ENCODE results near the gene TRAF5.
"Not testable (repeated sequence)": the region's sequence is repeated elsewhere in the genome, so short reads cannot be mapped to it uniquely, and the experiment has no call there.

The TRAF5 gene

DNA sequence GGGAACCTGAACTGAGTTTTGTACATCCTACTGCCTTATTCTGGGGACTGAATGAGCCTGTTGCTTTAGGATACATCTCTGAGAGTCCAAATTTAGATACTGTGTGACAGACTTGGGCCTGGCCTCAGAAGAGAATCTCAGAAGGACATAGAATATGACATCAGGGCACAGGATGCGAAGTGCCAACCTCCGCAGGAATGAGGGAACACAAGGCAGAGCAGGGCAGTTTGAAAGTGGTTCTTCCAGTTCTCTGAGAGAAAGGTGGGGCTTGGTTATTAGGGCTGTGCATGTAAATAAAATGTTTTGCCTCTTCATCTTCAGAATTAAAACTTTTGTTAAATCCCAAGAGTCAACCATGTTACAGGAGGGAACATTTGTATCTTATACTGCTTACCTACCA is 23.1 kb downstream of the TRAF5 start:
- Mint-ChIP-seq H3K4me1 (peaks cover 69% of the 10 kb centered on the region), H3K9me3 (peaks cover 7% of the 10 kb centered on the region), H3K4me3 (no peak overlapping the region), H3K27ac (peak overlapping the region; percentile 60), H3K36me3 (peaks cover 31% of the 10 kb centered on the region)
- DNase-seq (ENCODE audit: low spot score in 2 of 2) (no peak), ATAC-seq (no peak)

DNA sequence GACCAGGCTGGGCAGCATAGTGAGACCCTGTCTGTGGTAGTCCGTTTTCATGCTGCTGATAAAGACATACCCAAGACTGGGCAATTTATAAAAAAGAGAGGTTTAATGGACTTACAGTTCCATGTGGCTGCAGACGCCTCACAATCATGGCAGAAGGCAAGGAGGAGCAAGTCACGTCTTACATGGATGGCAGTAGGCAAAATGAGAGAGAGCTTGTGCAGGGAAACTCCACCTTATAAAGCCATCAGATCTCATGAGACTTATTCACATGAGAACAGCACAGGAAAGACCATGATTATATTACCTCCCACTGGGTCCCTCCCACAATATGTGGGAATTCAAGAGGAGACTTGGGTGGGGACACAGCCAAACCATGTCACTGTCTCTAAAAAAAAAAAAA is 25.4 kb downstream of the TRAF5 start:
- peak overlapping the region; percentile 88 for H3K27ac Mint-ChIP-seq
- DNase-seq (ENCODE audit: low spot score in 2 of 2); ATAC-seq; H3K9me3 Mint-ChIP-seq: not testable (repeated sequence)
- peak overlapping the region; percentile 62 for H3K4me3 Mint-ChIP-seq
- peaks cover 70% of the 10 kb centered on the region for H3K4me1 Mint-ChIP-seq
- peaks cover 46% of the 10 kb centered on the region for H3K36me3 Mint-ChIP-seq

DNA sequence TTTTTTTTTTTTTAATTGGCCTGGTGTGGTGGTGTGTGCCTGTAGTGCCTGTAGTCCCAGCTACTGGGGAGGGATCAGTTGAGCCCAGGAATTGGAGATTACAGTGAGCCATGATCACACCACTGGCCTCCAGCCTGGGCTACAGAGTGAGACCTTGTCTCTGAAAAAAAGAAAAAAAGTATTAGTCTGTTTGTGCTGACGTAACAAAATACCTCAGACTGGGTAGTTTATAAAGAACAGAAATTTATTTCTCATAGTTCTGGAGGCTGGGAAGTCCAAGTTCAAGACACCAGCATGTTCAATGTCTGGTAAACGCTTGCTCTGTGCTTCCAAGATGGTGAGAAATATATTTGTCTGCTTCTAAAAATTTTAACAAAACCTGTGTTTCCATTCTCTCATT is 25.8 kb downstream of the TRAF5 start:
- peak overlapping the region; percentile 62 for H3K4me3 Mint-ChIP-seq
- no peak for DNase-seq (ENCODE audit: low spot score in 2 of 2)
- no peak for ATAC-seq
- peak overlapping the region; percentile 93 for H3K27ac Mint-ChIP-seq
- peaks cover 46% of the 10 kb centered on the region for H3K36me3 Mint-ChIP-seq
- H3K4me1 Mint-ChIP-seq = peaks cover 74% of the 10 kb centered on the region
- H3K9me3 Mint-ChIP-seq = peaks cover 7% of the 10 kb centered on the region

DNA sequence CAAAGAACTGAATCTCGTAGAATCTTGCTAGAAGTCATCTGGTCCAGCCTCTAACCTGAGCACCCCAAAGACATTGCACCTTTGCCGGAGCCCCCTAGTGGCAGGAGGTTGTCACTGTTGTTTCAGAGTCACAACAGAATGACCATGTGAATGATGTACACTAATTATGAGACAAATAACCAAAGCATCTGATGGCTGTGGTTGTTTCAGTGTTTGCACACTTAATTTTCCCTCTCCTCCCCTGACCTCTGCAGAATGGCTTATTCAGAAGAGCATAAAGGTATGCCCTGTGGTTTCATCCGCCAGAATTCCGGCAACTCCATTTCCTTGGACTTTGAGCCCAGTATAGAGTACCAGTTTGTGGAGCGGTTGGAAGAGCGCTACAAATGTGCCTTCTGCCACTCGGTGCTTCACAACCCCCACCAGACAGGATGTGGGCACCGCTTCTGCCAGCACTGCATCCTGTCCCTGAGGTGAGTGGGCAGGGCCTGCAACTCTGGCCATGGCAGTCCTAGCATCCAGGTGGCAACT is 26.4 kb downstream of the TRAF5 start:
- Mint-ChIP-seq H3K9me3 (peaks cover 7% of the 10 kb centered on the region), H3K4me3 (peak overlapping the region; percentile 62), H3K27ac (peak overlapping the region; percentile 93), H3K4me1 (peaks cover 75% of the 10 kb centered on the region), H3K36me3 (peaks cover 50% of the 10 kb centered on the region)
- ATAC-seq = peak; percentile 87
- peak; percentile 45 to 71 for DNase-seq (ENCODE audit: low spot score in 2 of 2)

DNA sequence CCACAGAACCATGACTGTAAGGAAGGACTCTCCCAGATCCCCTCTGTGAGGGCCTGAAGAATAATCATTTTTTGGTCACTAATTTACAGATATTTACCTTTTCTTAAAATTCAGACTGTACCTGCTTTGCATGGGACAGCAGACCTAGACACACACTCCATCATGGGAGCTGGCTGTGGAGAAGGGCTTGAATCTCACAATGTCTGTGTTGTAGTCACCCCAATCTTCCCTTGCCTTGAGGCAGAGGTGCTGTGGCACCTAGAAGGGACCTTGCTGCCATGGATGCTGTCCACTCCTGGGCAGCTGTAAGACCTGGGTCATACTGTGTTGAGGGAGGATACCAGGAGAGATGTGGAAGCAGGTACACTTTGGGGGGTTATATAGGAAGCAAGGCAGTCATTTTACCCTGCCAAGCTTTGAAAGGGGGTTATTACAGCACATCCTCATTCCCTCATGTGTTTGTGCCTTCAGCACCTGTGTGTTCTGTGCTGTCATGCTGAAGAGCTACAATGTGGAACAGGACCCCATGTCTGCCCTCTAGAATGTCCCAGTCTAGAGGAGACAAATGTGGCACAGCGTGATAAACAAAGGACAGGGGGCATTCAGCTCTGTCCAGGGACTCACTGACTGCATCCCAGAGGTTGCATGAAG is 27.1 kb downstream of the TRAF5 start:
- peaks cover 75% of the 10 kb centered on the region for H3K4me1 Mint-ChIP-seq
- DNase-seq (ENCODE audit: low spot score in 2 of 2) = no peak
- no peak for ATAC-seq

DNA sequence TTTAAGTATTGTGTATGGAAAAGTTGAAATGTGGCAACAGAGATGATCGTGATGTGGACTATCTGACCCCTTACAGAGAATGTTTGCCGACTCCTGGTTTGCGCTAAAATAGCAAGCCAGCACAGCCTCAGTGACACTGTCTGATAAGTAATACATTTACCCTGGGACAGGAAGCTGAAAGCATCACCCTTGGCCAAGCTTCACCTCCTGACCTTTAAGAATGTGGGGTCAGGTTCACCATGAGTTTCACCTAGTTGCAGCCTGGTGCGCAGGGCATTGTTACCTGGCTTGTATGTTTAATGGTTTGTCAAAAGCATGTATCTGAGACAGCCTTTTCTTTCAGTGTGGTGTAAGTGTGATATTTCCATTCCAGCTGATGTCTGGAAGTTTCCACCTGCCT is 29.2 kb downstream of the TRAF5 start:
- H3K4me3 Mint-ChIP-seq = no peak overlapping the region
- peaks cover 7% of the 10 kb centered on the region for H3K9me3 Mint-ChIP-seq
- peaks cover 72% of the 10 kb centered on the region for H3K36me3 Mint-ChIP-seq
- peak overlapping the region; percentile 30 for H3K27ac Mint-ChIP-seq
- DNase-seq (ENCODE audit: low spot score in 2 of 2) (no peak), ATAC-seq (peak; percentile 68)
- H3K4me1 Mint-ChIP-seq = peaks cover 69% of the 10 kb centered on the region

More for the DNA sequence above, 27.1 kb downstream of the TRAF5 start:
- Mint-ChIP-seq H3K4me3 (peak overlapping the region; percentile 62), H3K36me3 (peaks cover 56% of the 10 kb centered on the region), H3K27ac (peak overlapping the region; percentile 93), H3K9me3 (peaks cover 7% of the 10 kb centered on the region)

DNA sequence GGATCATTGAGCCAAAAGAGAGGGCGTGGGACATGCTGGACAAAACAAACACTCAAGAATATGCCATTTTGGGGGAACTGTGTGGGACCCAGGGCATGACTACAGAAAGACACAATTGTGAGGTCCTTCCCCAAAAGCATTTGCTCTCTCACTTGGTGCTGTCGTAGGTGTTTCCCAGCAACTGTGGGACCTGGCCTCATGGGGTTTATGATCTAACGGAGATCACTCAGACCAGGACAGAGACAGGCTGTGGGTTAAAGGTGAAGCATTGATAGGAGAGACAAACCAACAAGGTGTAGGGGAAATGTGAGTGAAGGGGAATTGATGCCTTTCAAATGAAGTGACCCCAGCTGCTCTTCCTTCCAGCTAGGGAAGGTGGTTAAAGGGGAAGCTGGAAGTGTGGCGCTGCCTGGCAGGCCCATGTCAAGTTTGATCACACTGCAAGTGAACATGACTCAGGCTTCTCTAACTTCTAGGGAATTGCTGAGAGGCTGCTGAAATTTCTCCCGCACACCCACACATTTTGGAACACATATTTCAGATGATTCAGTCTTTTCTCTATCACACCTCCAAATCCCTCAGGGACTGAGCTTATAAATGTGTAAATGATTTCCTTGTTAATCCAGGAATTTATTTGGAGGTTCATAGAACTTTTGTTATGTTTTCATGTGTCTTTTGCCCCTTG is 30.2 kb downstream of the TRAF5 start:
- Mint-ChIP-seq H3K4me1 (peaks cover 61% of the 10 kb centered on the region), H3K9me3 (peaks cover 2% of the 10 kb centered on the region), H3K36me3 (peaks cover 82% of the 10 kb centered on the region), H3K27ac (peak overlapping the region; percentile 40), H3K4me3 (no peak overlapping the region)
- ATAC-seq (no peak), DNase-seq (ENCODE audit: low spot score in 2 of 2) (no peak)

DNA sequence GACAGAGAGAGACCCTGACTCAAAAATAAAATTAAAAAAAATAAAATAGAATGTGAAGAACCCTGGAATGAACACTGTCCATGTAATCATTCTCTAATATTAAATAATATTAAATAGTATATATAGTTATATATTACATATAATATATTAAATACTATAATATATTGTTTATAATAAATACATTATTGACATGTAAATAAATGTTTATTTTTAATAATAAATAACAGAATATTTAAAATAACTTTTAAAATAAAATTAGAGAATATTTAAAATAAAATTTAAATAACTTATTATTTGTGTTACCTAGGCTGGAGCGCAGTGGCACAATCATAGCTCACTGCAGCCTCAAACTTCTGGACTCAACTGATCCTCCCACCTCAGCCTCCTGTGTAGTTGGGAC is 32.1 kb downstream of the TRAF5 start:
- Mint-ChIP-seq H3K9me3 (no peaks in the 10 kb centered on the region), H3K4me3 (no peak overlapping the region), H3K4me1 (peaks cover 47% of the 10 kb centered on the region), H3K36me3 (peaks cover 93% of the 10 kb centered on the region), H3K27ac (no peak overlapping the region)
- no peak for ATAC-seq
- DNase-seq (ENCODE audit: low spot score in 2 of 2) = no peak

DNA sequence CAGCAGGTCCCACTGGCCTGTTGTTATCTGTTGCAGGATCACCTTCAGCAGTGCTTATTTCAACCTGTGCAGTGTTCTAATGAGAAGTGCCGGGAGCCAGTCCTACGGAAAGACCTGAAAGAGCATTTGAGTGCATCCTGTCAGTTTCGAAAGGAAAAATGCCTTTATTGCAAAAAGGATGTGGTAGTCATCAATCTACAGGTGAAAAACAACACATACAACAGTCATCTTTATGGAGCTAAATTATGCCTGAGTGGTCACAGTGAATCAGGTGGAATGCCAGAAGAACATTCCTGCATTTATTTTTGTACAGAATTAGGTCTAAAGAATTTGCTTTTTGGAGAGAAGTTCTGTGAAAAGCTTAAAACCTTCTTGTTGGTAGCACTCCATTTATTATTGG is 33.2 kb downstream of the TRAF5 start:
- Mint-ChIP-seq H3K9me3 (no peaks in the 10 kb centered on the region), H3K27ac (peak overlapping the region; percentile 75), H3K4me1 (peaks cover 37% of the 10 kb centered on the region), H3K4me3 (no peak overlapping the region), H3K36me3 (peaks cover 100% of the 10 kb centered on the region)
- no peak for ATAC-seq
- no peak for DNase-seq (ENCODE audit: low spot score in 2 of 2)

DNA sequence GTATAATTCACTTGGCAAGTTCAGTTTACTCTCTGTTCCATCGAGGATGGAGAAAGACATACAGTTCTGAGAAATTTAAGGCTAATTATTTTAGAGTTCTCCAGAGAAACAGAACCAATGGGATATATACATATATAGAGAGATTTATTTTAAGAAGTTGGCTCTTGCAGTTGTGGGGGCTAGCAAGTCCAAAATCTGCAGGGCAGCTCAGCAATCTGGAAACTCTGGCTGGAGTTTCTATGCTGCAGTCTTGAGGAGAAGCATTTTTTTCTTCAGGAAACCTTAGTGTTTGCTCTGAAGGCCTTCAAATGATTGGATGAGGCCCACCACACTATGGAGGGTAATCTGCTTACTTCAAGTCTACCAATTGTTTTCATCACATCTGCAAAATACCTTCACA is 34.6 kb downstream of the TRAF5 start:
- Mint-ChIP-seq H3K36me3 (peaks cover 100% of the 10 kb centered on the region), H3K4me3 (no peak overlapping the region), H3K4me1 (peaks cover 24% of the 10 kb centered on the region), H3K9me3 (no peaks in the 10 kb centered on the region), H3K27ac (no peak overlapping the region)
- no peak for DNase-seq (ENCODE audit: low spot score in 2 of 2)
- ATAC-seq = no peak

DNA sequence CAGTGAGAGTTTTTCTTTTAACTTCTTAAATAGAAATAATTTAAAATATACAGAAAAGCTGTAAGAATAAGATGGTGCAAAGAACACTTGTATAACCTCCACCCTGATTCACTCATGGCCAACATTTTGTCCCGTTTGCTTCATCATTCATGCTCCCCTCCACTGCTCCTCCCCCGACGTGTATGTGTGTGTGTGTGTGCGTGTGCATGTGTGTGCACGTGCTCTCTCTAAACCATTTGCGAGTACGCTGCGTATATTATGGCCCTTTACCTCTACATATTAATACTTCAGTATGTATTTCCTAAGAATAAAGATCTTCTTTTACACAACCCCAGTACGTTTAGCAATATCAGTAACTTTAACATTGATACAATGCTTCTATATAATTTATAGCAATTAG is 43.0 kb downstream of the TRAF5 start:
- Mint-ChIP-seq H3K4me1 (peaks cover 14% of the 10 kb centered on the region), H3K27ac (no peak overlapping the region), H3K4me3 (no peak overlapping the region), H3K36me3 (peaks cover 79% of the 10 kb centered on the region), H3K9me3 (no peaks in the 10 kb centered on the region)
- DNase-seq (ENCODE audit: low spot score in 2 of 2) (no peak), ATAC-seq (no peak)

DNA sequence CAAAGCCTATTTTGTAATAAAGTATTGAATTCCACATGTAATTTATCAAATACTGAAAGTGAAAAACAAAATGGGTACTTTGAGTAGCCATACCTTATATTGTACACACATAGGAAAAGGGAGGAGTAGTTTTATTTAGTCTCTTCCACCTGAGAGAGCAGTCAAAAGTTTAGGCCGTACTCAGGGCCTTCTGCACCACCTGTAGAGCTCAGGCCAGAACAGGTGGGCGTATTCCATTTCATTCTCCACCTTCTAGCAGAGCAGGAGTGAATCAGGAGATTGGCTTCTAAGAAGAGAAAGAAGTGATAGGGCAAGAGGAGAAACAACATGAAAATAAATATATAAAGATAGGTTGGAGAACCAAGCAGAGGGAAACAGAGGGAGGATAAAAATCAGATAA is 44.0 kb downstream of the TRAF5 start:
- peaks cover 14% of the 10 kb centered on the region for H3K4me1 Mint-ChIP-seq
- no peaks in the 10 kb centered on the region for H3K9me3 Mint-ChIP-seq
- H3K36me3 Mint-ChIP-seq = peaks cover 79% of the 10 kb centered on the region
- no peak for DNase-seq (ENCODE audit: low spot score in 2 of 2)
- H3K4me3 Mint-ChIP-seq = no peak overlapping the region
- peak overlapping the region; percentile 33 for H3K27ac Mint-ChIP-seq
- ATAC-seq = no peak

DNA sequence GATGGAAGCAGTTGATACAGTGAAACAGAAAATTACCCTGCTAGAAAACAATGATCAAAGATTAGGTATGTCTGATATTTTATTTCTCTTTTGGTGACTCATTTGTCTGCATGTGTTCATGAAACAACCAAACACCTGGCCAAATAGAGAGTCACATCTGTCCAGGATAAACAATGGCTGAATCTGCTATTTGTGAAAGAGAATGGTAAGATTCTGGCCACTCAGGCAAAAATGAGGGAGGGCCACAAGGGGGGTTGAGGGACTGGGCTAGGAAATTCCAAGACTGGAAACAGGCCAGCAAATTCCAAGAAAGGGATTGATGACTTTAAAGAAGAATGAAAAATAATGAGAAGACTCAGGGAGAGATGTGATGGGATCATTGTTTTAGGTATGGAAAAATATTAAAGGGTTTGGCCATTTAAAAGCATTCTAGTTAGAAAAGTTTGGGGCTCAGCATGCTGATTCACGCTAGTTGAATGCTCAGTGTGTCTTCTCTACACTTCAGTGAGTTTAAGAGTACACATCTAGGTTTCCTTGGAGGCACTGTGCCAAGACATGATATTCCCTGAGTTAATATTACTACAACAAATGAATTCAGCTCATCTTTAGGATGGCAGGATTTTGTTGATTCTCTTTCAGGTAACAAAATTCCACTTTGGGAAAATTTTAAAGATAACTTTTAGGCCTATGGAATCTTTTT is 44.9 kb downstream of the TRAF5 start:
- peak overlapping the region; percentile 33 for H3K27ac Mint-ChIP-seq
- DNase-seq (ENCODE audit: low spot score in 2 of 2) (no peak), ATAC-seq (no peak)

DNA sequence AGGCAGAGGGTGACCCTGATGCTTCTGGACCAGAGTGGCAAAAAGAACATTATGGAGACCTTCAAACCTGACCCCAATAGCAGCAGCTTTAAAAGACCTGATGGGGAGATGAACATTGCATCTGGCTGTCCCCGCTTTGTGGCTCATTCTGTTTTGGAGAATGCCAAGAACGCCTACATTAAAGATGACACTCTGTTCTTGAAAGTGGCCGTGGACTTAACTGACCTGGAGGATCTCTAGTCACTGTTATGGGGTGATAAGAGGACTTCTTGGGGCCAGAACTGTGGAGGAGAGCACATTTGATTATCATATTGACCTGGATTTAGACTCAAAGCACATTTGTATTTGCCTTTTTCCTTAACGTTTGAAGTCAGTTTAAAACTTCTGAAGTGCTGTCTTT is 45.8 kb downstream of the TRAF5 start:
- no peak overlapping the region for H3K4me3 Mint-ChIP-seq
- H3K27ac Mint-ChIP-seq = peak overlapping the region; percentile 33
- peaks cover 27% of the 10 kb centered on the region for H3K4me1 Mint-ChIP-seq
- peaks cover 75% of the 10 kb centered on the region for H3K36me3 Mint-ChIP-seq
- ATAC-seq = no peak
- no peaks in the 10 kb centered on the region for H3K9me3 Mint-ChIP-seq
- no peak for DNase-seq (ENCODE audit: low spot score in 2 of 2)

More for the DNA sequence above, 44.9 kb downstream of the TRAF5 start:
- Mint-ChIP-seq H3K4me3 (no peak overlapping the region), H3K9me3 (no peaks in the 10 kb centered on the region), H3K4me1 (peaks cover 22% of the 10 kb centered on the region), H3K36me3 (peaks cover 79% of the 10 kb centered on the region)

DNA sequence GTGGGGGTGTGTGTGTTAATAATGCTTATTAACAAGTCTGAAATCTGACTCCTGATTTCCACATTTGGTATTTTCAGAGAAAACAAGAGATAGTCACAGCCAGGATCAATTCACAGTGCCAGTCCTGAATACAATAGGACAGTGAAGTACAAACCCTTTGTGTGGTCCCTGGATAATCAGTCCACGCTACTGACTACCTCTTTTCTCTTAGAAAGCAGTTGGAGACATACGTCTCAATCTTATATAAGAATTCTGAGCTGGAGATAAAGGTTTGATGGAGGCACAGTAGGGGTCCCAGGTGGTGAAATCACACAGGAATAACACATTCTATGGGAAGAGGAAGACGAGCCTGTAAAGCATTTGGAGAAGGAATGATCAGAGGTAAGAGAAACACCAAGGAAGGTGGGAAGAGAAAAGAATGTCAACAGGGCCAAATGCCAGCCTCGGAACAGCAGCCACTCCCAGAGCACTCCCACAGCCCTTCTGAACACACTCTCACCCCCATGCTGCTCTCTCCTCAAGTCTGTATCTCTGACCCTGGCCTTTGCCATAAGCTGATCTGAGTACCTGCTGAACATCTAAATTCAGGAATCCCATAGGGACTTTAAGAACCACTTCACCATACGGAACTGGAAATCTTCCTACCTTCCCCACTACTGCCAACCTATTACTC is 48.6 kb downstream of the TRAF5 start:
- Mint-ChIP-seq H3K9me3 (no peaks in the 10 kb centered on the region), H3K27ac (peak overlapping the region; percentile 23), H3K4me3 (no peak overlapping the region), H3K36me3 (peaks cover 64% of the 10 kb centered on the region), H3K4me1 (peaks cover 36% of the 10 kb centered on the region)
- DNase-seq (ENCODE audit: low spot score in 2 of 2) (no peak), ATAC-seq (no peak)

Measured in stimulated activated effector memory CD8-positive, alpha-beta T cell treated with anti-CD3 and anti-CD28 coated beads, Interleukin-12 subunit alpha, Interleukin-12 subunit beta, amount 100 ng/mL, for 72 hours (primary cell).